ACHN (cell line): ENCODE measurements around the gene PVR.
"Not testable (repeated sequence)": the region's sequence is repeated elsewhere in the genome, so short reads cannot be mapped to it uniquely, and the experiment has no call there.

ENCODE experiments used
- DNase-seq: peaks from one replicate; pipeline ENCODE4 v3.0.0-alpha.2; 2015
- in situ Hi-C: cut with HindIII; loops from 2 replicates; pipeline ENCODE4 v1.10.0; 2017; ENCODE audit warnings: low sequenced_read_pairs, low pct_ligation_motif_present, low pct_unique_long_range_greater_than_20kb

PVR gene

GRCh38 chr19:44614313-44614712, 29.4 kb upstream of the PVR start:
- in situ Hi-C loops, result no loop called here

DNA sequence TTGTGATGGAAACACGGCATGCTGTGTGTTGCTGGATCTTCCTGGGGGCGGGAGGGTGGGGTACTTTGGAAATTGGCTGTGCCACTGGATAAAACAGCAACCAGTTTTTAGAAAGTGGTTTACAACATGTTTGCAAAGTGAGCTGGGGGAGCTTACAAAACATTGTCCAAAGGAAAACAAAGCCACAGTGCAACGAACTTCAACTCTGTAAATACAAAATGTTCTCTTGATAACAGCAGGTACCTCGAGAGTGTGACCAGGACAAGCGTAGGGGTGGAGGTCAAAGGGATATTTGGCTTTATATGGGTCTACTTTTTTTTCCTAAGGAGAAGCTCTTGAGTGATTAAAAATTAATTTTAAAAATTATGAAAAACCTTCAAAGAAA, 27.9 kb upstream of the PVR start:
- in situ Hi-C loops, result no loop called here
- no peak for DNase-seq

More at GRCh38 chr19:44614313-44614712, 29.4 kb upstream of the PVR start:
- no peak for DNase-seq

DNA sequence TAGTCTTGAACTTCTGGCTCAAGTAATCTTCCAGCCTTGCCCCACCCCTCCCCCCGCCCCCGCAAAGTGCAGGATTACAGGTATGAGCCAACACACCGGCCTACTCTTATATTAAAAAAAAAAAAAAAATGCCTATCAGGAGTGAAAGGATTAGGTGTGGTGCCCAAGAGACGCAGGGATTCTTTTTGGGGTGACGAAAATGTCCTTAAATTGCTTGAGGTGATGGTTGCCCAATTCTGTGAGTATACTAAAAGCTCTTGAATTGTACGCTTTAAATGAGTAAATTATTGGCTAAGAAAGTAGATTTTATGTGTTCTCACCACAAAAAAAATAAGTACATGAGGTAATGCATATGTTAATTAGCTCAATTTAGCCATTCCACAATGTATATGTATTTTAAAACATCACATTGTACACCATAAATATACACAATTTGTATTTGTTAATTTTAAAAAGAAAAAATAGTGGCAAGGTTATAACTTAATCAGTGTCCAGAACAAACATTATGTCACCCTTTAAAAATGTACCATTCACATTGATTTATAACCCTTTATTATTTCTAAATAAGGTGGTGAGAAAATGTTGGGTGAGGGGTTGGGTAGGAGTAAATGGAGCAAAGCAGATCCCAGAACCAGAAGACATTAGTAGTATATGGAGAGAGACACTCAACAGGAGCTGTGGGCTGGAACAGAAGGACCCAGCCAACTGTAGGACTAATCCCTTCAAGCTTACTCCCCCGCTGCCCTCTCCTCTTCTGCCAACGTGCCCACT, 26.4 kb upstream of the PVR start:
- in situ Hi-C loops, result no loop called here
- DNase-seq, result no peak

DNA sequence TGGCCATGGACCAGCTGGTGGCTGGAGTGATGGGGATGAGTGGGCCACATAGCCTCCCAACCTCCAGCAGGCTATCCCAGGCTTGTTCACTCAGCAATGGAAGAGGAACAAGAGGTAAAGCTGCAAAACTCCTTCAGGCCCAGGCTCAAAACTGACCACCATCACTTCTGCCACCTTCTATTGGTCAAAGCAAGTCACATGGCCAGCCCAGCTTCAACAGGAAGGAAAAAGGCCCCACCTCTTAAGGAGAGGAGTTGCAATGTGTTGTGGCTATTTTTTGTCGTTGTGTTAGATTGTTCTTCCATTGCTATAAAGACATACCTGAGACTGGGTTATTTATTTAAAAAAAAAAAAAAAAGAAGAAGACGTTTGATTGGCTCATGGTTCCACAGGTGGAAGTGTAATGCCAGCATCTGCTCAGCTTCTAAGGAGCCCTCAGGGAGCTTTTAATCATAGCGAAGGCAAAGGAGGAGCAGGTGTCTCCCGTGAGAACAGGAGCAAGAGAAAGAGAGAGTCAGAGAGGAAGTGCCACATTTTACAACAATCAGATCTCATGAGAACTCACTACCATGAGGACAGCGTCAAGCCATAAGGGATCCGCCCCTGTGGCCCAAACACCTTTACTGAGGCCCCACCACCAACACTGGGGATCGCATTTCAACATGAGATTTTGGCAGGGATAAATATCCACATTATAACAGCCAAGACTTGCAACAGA, 24.9 kb upstream of the PVR start:
- no peak for DNase-seq
- in situ Hi-C loops, result no loop called here

DNA sequence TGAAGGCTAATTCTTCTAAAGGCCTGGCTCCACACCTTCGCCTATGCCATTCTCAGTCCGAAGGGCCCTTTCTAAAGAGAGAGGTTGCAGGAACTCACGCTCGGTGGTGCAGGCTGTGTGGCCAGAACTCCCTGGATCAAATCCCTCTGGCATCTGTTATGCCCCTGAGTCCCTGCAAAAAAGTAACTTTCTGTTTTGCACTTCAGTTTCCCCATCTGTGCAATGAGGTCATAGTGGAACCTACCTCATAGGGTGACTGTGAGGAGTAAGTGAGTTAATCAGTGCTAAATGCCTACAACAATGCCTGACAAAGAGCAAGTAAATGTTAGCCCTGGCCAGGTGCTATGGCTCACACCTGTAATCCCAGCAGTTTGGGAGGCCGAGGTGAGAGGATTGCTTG, 23.0 kb upstream of the PVR start:
- peak; percentile 59 for DNase-seq
- in situ Hi-C loops, result no loop called here

- in situ Hi-C loops, result no loop called here
Measured at GRCh38 chr19:44621367-44621766, 22.3 kb upstream of the PVR start.

GRCh38 chr19:44623080-44623479, 20.6 kb upstream of the PVR start:
- in situ Hi-C loops, result no loop called here
- no peak for DNase-seq

More at GRCh38 chr19:44621367-44621766, 22.3 kb upstream of the PVR start:
- no peak for DNase-seq

- in situ Hi-C loops, result no loop called here
Measured at GRCh38 chr19:44623626-44624025, 20.1 kb upstream of the PVR start.

GRCh38 chr19:44624840-44625354, 18.8 kb upstream of the PVR start:
- in situ Hi-C loops, result no loop called here

More at GRCh38 chr19:44623626-44624025, 20.1 kb upstream of the PVR start:
- DNase-seq, result no peak

DNA sequence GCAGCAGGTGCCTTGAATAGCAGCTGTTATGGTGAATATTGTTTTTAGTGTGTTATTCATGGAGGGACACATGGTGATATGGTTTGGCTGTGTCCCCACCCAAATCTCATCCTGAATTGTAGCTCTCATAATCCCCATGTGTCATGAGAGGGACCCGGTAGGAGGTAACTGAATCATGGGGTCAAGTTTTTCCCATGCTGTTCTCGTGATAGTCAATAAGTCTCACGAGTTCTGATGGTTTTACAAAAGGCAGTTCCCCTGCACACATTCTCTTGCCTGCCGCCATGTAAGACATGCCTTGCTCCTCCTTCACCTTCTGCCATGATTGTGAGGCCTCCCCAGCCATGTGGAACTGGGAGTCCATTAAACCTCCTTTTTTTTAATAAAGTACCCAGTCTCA, 18.1 kb upstream of the PVR start:
- in situ Hi-C loops, DNase-seq: not testable (repeated sequence)

More at GRCh38 chr19:44624840-44625354, 18.8 kb upstream of the PVR start:
- DNase-seq, result no peak

DNA sequence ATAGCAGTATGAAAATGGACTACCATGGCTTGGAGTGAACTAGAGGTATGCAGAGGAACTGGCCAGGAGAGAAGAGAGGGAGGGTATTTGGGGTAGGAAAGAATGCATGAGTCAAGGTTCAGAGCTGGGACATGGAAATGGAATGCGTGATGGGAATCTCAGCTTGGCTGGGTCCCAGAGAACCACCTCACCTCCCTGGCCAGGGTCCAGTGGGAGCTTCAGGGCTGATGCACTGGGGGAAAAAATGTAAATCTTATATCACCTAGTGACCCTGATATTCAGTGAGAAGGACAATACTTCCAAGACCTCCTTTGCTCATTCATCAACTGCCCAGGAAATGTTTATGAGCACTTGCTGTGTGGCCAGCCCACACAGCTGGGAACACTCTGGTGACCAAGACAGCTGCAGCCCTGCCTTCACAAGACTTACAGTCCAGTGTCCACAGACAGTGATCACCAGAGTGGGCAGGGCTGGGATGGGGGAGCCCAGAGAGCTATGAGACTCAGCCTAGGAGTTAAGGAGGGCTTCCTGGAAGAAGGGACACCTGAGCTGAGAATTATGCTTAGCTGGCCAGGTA, 17.6 kb upstream of the PVR start:
- DNase-seq, result peak; percentile 96
- in situ Hi-C loops, result no loop called here

DNA sequence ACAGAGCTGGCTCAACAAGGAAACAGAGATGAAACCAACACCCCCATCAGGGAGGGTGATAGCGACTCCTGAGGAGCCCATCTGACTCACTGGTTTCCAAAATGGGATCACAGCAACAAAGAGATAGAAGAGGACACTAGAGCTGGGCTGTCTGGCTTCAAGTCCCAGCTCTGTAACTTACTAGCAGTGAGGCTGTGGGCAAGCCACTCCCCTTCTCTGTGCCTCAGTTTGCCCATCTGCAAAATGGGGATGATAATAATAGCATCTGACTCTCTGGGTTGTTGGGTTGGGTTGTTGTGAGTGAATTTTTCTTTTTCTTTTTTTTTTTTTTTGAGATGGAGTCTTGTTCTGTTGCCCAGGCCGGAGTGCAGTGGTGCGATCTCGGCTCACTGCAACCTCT, 16.1 kb upstream of the PVR start:
- DNase-seq, result no peak
- in situ Hi-C loops, result no loop called here

- DNase-seq, result no peak
Measured at GRCh38 chr19:44628793-44629192, 14.9 kb upstream of the PVR start.

DNA sequence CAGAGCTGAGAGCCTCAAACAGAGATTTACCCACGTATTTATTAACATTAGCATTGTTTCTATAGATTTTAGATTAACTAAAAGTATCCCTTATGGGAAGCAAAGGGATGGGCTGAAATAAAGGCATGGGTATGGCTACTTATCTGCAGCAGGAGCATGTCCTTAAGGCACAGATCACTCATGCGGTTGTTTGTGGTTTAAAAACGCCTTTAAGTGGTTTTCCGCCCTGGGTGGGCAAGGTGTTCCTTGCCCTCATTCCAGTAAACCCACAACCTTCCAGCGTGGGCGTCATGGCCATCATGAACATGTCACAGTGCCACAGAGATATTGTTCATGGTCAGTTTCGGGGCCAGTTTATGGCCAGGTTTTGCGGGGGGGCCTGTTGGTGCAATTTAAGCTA, 12.1 kb upstream of the PVR start:
- in situ Hi-C loops, DNase-seq: not testable (repeated sequence)

More at GRCh38 chr19:44628793-44629192, 14.9 kb upstream of the PVR start:
- in situ Hi-C loops, result no loop called here

DNA sequence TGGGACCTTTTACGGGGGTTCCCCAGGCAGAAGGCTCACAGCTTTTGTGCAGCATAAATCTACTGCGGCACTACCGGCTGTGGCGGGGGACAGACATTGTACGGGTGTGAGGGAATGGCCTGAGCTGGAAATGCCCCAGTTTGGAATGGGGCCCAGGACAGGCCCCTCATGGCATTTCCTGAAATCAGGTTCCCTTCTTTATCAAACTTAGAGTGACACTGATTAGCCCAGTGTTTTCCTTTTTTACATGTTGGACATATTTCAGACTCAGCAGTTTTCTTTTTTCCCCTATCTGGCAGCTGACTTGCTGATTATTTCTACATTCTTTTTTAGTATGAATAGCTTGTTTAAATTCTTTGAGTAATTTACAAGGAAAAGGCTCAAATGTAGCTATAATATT, 9.7 kb upstream of the PVR start:
- in situ Hi-C loops, result not testable (repeated sequence)

GRCh38 chr19:44634785-44635184, 8.9 kb upstream of the PVR start:
- in situ Hi-C loops, result no loop called here
- DNase-seq, result no peak

More for the DNA sequence above, 9.7 kb upstream of the PVR start:
- not testable (repeated sequence) for DNase-seq

DNA sequence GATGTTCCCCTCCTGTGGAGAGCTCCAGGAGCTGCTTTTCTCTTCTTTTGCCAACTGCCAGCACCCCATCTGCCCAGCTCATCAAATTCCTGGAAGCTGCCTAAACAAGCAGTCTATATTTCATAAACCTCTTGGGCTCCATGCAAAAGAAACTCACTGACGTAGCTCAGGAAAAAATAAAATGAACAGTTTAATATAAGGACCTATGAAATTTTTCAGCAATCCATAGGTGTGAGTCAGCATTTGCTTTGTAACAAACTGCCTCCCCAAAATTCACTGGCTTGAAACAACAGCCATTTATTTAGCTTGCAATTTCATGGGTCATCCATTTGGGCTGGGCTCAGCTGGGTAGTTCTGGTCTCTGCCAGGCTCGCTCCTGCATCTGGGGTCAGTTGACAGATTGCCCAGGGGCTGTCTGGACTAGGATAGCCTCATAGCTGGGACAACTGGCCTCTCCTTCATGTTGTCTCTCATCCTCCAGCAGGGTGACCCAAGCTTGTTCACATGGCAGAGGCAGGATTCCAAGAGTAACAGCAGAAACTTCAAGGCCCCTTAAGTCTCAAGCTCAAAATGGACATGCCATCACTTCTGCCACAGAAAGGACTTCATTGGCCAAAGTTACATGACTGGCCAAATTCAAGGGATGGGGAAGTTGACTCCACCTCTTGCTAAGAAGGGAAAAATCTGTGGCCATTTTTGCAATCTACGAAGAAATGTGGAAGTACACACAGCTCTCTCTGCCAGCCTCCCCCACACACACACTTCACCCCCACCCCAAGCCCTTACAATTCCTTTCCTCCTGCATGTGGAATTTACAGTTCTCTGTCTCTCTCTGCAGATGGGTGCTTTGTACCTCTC, 7.9 kb upstream of the PVR start:
- no peak for DNase-seq
- in situ Hi-C loops, result no loop called here
